NOMO-1 treated with dmso at 0.1 percent for 144 hours (cell line): ENCODE data around the gene MAD2L1BP.
"Not testable (repeated sequence)": the region's sequence is repeated elsewhere in the genome, so short reads cannot be mapped to it uniquely, and the experiment has no call there.

Experiments
- DNase-seq: peaks from one replicate; lab custom pipeline; 2025; ENCODE audit not compliant: unreplicated experiment; lab: John Stamatoyannopoulos, UW

Gene MAD2L1BP

DNA sequence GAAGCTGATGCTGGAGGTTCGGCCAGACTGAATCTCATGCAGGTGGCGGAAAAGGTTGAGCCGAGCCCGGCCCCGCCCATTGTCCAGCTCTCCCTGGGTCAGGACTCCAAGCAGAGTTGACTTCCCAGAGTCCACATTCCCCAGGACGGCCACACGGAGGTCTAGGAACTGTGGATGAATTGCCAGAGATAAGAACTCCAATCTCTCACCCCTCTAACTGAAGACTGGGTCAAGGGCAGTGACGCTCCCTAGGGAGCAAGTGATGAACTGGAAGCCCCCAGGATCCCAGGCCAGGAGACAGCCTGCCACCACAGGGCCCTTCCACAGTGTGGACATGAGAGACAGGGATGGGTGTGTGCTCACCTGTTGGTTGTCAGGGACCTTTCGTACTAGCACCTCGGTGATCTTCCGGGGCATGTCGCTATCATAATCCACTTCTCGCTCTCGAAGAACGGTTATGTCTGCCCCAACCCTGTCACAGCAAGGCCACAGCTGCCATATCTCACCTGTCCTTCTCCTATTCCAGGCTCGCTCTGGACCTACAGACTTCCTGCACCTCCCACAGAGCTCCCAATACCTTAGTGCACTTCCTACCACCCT is 10.1 kb upstream of the MAD2L1BP start:
- no peak for DNase-seq

DNA sequence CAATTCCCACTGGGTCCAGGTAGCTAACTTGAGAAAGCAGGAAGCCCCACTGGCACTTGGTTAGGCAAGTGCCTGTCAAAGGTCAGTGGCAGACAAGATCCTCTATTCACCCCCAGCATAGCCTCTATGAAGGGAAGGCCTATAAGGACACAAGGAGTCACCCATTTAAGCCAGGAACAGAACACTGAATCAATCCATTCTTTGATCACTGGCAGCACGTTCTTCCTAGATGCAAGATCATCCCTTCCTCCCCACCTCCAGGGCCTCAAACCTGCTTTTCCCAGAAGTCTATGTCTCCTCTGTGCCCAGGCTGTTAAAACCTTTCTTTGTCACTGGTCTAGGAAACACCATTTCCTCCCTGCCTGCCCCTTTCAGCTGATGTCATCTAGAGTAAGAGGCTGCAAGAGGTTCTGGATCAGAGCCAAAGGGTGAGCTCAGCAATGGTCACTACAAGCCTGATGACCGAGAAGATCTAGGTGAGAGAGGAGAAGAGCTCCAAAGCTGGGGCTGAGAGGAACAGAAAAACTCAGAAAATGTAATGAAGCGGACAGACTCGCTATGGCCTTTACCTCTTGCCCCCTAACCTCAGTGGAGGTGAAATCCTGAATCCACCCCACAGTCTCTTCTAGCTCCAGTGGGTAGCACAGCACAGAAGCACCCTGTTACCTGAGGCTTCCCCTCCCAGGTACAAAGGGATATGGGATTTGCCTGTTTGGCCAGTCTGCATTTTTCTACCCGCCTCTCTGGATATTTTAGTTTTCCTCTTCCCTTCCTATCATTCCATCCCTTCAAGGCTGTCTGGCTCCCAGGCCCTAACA is 8.4 kb upstream of the MAD2L1BP start:
- peak; percentile 10 for DNase-seq

DNA sequence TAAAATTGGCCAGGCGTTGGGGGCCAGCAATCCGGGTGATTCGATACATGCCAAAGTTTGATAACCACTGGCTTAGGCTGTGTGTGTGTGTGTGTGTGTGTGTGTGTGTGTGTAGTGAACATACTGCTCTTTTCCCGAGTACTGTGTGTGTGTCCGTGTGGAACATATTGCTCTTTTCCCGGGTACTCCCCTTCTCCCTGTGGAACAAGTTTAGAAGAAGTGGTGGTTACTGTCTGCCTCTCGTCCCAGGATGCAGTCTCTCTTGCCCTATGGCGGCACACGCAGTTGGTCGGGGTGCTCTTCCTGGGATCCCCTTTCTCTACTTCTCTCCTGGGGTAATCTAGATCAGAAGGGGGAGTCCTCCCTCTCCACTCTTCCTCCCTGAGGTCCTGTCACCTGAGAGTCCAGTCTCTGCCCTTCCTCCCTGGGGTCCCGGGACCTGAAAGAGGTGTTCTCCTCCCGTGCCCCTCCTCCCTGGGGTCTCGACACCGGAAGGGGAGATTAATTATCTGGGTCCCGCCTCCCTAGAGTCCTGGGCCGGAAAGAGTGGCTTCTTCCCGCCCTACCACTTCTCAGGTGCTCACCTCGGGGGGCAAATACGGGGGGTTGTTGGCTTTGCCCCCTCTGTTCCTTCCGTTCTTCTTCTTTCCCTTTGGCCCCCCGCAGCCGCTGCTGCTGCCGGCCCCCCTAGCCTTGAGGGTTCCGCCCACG is 7.1 kb upstream of the MAD2L1BP start:
- DNase-seq = no peak

DNA sequence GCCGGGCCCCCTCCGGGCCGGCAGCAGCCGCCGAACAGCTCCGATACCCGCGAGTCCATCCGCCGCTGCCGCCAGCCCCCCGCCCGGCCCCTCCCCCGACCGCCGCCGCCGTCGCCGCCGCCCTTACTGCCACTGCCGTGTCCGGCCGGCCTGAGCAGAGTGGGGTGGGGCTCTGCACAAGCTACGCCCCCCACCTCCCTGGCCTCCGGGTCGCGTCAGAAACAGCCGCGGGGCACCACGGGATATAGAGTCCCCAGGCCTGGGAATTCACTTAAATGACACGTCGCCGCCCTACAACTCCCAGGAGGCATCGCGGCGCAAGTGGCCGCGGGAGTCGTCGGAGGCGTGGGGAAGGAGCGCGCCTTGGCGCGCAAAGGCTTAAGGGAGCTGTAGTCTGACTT is 6.5 kb upstream of the MAD2L1BP start, which contains the start of gene GTPBP2:
TSS of gene GTPBP2 (minus strand) at position 161 of the 401 bp plus-strand sequence. CDS start at position 59, 102 bp downstream.
- DNase-seq = peak; percentile 98

DNA sequence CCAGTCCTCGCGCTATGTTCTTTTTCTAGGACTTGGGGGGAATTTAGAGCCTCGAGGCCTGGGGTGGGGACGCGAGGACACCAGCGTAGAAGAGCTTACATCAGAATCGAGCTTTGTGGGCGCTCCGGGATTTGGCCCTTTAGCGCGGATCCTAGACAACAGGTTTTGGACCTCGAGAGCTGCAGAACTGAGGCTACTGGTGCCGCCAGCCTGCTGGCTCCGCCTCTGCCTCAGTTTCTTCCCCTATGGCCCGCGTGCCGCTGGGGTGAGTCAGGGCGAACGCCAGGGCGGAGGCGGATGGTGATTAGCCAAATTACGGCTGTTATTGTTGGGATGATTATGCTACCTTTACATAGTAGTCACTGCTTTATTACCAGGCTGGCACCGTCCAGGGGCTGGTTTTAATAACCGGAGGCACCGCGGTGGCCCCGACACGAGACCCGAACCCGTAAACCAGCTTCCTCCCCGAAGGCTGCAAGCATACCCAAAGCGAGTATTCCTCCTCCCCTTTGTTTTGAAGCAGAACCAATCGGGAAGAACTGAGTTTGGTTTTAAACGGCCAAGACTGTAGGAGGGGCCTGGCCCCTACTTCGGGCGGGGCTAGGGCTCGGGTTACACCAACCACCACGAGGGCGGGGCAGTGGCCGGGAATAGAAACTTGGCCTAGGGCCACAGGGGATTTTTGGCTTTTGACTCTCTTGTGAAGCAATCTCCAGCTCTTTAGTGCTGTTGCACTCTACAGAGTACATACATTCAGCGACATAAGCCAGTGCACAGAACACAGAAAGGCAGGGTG is 5.9 kb upstream of the MAD2L1BP start:
- peak; percentile 96 for DNase-seq

DNA sequence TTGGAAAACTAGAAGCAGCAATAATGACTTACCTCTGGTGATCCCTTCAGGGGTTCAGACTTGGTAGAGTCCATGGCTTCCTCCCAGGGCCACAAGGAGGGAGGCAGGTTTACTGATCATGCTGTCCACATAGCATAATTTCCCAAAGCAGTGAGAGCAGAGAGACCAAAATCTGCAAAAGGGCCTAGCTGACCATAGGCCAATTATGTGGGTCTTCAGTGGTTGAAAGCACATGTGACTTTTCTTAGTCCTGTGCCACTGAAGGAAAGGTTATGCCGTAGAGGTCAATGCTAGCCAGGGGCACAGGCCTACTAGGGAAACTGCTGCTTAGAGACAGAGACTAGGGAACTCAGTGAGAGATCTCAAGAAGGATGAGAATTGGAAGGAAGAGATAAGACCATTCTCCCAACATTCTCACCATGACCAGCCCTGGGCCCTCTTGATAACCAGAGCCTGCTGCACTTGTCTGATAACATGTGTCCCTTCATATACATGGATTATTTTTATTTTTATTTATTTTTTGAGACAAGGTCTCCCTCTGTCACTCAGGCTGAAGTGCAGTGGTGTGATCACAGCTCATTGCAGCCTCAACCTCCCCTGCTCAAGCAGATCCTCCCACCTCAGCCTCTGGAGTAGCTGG is 4.5 kb upstream of the MAD2L1BP start:
- DNase-seq = no peak

DNA sequence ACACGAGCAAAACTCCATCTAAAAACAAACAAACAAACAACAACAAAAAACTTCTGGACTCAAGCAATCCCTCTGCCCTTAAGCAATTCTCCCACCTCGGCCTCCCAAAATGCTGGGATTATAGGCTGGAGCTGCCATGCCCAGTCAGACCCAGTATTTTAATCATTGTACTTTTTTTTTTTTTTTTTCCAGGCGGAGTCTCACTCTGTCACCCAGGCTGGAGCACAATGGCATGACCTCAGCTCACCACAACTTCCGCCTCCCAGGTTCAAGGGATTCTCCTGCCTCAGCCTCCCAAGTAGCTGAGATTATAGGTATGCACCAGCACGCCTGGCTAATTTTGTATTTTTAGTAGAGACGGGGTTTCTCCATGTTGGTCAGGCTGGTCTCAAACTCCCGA is 2.6 kb upstream of the MAD2L1BP start:
- not testable (repeated sequence) for DNase-seq

DNA sequence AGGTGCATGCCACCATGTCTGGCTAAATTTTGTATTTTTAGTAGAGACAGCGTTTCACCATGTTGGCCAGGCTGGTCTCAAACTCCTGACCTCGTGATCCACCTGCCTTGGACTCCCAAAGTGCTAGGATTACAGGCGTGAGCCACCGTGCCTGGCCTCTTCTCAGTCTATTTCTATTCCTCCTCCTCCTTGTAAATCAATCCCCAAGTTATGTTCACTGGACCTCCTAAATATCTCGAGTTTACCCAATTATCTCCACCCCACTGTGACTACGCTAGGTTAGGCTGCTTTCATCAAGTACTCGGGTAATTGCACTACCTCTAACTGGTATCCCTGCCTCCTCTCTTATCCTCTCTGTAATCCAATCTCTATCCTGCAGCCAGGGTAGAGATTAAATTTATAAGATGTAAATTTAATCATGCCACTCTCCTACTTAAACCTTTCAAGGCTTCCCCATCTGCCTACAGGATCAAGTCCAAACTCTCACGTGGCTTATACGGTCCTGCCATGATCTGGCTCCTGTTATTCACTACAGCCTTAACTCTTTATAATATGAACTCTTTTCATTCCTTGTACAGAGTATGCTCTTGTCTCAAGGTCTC is 837 bp upstream of the MAD2L1BP start:
- no peak for DNase-seq

DNA sequence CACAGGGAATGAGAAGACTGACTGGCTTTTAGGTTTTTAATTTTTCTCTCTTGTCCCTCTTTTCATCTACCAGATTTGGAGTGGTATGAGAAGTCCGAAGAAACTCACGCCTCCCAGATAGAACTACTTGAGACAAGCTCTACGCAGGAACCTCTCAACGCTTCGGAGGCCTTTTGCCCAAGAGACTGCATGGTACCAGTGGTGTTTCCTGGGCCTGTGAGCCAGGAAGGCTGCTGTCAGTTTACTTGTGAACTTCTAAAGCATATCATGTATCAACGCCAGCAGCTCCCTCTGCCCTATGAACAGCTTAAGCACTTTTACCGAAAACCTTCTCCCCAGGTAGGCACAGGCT is 644 bp downstream of the MAD2L1BP start:
- no peak for DNase-seq

DNA sequence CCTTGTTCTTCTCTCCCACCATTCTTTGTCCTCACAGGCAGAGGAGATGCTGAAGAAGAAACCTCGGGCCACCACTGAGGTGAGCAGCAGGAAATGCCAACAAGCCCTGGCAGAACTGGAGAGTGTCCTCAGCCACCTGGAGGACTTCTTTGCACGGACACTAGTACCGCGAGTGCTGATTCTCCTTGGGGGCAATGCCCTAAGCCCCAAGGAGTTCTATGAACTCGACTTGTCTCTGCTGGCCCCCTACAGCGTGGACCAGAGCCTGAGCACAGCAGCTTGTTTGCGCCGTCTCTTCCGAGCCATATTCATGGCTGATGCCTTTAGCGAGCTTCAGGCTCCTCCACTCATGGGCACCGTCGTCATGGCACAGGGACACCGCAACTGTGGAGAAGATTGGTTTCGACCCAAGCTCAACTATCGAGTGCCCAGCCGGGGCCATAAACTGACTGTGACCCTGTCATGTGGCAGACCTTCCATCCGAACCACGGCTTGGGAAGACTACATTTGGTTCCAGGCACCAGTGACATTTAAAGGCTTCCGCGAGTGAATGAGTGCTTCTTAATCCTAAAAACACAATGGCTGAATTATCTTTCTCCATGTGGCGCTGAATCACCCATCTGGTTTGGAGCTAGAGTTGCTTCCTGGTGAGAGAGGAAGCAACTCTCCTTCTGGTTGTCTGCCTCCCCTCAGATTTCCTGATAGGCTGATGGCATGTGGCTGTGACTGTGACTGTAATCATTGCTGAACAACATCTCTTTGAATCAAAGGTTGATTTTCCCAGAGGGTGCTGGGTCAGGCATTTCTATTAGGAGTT is 4.6 kb downstream of the MAD2L1BP start:
- DNase-seq = no peak

DNA sequence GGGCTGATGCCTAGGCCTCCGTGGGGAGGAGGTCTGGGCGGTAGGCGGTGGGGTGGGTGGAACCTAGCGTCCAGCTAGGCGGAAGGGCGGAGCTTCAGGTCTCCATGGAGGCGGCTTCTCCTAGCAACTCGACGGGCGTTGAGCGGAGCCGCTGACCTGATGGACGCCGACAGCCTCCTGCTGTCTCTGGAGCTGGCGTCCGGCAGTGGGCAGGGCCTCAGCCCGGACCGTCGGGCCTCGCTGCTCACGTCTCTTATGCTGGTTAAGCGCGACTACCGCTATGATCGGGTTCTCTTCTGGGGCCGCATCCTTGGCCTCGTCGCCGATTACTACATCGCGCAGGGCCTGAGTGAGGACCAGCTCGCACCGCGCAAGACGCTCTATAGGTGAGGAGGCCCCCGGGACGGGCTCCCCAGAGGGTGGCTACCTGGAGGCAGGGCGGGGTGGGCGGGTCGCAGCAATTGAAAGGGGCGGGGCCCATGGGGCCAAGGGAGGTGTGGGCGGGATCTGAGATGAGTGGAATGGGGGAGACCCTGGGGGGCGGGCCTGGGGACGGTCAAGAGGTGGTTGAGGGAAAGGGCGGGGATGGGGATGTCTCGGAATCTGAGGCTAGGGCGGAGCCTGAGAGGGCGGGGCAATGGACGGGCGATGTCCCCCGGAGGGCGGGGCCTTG is 9.4 kb downstream of the MAD2L1BP start, which contains the start of gene RSPH9:
TSS of gene RSPH9 (plus strand) at position 97 of the 673 bp plus-strand sequence. CDS start at position 160, 63 bp downstream.
- no peak for DNase-seq

DNA sequence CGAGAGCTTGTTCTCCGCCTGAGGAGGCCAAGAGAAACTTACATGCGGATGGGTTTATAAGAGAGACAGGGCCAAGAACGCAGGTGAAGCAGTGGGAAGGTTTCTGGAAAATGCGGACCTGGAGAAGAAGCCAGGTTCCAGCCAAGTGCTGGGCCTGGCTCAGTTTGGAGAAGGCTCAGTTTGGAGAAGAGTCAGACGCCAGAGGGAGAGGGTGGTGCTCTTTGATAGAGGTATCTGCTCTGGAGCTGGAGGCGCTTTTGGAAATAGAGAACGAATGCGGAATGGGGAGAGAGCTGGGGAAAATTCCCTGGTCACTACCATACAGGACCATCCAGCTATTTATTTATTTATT is 9.9 kb downstream of the MAD2L1BP start:
- DNase-seq = no peak

DNA sequence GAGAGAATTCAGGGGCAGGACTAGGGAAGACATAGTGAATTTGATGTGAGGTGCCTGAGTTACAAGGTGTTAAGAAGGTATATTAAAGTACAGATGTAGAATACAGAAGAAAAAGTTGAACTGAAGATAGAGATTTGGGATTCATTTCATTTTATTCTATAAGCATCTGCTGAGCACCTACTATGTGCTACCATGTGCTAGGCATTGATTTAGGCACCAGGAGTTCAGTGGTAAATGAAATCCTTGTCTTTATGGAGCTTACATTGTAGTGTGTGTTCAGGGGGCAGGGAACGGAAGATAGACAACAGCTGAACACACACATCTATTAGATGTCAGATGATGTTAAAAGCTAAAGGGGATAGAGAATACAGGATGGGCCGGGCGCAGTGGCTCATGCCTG is 12.0 kb downstream of the MAD2L1BP start:
- no peak for DNase-seq

DNA sequence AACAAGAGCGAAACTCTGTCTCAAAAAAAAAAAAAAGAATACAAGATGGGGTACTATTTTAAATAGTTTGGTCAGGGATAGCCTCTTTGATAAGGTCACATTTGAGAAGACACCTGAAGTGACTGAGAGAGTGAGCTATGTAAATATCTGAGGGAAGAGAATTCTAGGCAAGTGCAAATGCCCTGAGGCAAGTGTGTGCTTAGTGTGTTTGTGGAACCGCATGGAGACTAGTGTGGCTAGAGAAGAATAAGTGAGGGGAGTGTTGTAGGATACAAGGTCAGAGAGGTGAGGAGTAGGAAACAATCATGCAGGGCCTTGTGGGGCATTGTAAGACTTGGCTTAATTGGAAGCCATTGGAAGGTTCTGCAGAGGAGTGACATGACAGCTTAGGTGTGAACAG is 12.6 kb downstream of the MAD2L1BP start:
- no peak for DNase-seq

DNA sequence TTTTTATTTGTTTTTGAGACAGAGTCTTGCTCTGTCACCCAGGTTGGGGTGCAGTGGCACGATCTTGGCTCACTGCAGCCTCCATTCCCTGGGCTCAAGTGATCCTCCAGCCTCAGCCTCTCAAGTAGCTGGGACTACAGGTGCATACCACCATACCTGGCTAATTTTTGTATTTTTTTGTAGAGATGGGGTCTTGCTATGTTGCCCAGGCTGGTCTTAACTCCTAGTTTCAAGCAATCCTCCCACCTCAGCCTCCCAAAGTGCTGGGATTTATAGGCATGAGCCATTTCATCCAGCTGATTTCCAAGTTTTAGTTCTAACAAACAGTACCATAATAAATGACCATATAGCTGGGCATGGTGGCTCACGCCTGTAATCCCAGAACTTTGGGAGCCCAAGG is 17.2 kb downstream of the MAD2L1BP start:
- not testable (repeated sequence) for DNase-seq

DNA sequence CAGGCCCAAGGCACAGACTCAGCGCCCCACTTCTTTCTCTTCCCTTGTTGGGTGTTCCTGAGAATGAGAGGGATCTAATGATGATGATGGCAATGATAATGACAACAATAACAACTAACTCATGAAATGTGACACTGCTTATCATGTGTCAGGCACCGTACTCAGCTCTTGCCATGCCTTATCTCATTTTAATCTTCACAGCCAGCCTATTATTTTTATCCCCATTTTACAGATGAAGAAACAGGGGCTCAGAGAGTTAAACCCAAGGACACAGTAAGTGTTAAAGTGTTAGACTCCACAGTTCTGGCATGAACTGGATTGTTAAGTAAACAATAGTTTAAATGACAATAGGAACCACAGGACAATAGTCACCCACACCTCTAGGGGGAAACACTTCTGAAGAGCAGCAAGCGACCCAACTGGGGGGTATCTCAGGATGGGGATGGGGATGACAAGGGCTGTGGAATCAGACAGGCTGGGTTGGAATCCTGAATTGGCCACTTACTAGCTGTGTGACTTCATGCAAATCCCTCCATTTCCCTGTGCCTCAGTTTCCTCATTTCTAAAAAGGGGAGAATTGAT is 21.7 kb downstream of the MAD2L1BP start:
- DNase-seq = no peak

DNA sequence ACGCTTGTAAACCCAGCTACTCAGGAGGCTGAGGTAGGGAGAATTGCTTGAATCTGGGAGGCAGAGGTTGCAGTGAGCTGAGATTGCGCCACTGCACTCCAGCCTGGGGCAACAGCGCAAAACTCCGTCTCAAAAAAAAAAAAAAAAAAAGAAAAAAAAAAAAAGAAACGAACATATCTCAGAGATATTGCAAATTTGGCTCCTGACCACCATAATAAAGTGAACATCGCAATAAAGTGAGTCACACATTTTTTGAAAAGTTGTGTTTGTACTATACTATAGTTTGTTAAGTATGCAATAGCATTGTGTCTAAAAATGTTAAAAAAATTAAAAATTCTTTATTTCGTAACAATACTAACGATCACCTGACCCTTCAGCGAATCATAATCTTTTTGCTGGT is 22.5 kb downstream of the MAD2L1BP start:
- no peak for DNase-seq

DNA sequence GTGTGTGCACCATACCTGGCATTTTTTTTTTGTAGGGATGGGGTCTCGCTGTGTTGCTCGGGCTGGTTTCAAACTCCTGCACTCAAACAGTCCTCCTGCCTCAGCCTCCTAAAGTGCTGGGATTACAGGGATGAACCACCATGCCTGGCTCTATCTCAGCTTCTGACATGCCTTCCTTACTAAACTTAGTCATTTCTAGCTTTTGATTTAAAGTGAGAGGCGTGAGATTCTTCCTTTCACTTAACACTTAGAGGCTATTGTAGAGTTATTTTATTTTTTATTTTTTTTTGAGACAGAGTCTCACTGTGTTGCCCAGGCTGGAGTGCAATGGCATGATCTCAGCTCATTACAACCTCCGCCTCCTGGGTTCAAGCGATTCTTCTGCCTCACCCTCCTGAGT is 27.3 kb downstream of the MAD2L1BP start:
- not testable (repeated sequence) for DNase-seq

DNA sequence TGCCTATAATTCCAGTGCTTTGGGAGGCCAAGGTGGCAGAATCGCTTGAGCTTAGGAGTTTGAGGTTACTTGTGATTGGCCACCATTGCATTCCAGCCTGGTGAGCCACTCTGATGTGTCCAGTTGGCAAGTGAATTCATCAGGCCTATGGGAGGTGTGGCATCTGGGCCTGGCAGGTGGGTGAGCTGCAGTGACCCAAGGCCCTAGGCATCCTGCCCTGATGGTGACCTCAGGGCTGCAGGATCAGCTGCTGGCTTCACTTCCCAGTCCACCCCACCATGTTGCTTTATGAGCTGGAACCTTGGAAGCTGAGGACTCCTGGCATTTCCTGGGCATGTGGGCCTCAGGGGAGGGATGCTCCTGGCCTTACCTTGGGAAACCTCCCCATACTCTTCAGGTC is 29.7 kb downstream of the MAD2L1BP start:
- DNase-seq = no peak
